GM21717 (cell line): Measurements from ENCODE around the gene SSU72.
"Not testable (repeated sequence)": the region's sequence is repeated elsewhere in the genome, so short reads cannot be mapped to it uniquely, and the experiment has no call there.

Source experiments
- ATAC-seq: cut with Tn5 transposase; IDR thresholded peaks from one replicate; pipeline ENCODE4 v1.9.1; 2021; ENCODE audit warnings: mild to moderate bottlenecking, moderate library complexity; ENCODE audit not compliant: unreplicated experiment

SSU72 gene

GRCh38 chr1:1596493-1597274 lies 22.0 kb upstream of the SSU72 start:
- ATAC-seq = no peak

DNA sequence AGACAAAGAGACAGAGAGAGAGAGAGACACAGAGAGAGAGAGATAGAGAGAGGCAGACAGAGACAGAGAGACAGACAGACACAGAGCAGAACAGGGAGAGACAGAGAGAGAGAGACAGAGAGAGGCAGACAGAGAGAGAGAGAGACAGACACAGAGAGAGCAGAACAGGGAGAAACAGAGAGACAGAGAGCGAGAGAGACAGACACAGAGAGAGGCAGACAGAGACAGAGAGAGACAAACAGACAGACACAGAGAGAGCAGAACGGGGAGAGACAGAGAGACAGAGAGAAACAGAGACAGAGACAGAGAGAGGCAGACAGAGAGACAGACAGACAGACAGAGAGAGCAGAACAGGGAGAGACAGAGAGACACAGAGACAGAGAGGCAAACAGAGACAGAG lies 20.7 kb upstream of the SSU72 start:
- ATAC-seq = not testable (repeated sequence)

DNA sequence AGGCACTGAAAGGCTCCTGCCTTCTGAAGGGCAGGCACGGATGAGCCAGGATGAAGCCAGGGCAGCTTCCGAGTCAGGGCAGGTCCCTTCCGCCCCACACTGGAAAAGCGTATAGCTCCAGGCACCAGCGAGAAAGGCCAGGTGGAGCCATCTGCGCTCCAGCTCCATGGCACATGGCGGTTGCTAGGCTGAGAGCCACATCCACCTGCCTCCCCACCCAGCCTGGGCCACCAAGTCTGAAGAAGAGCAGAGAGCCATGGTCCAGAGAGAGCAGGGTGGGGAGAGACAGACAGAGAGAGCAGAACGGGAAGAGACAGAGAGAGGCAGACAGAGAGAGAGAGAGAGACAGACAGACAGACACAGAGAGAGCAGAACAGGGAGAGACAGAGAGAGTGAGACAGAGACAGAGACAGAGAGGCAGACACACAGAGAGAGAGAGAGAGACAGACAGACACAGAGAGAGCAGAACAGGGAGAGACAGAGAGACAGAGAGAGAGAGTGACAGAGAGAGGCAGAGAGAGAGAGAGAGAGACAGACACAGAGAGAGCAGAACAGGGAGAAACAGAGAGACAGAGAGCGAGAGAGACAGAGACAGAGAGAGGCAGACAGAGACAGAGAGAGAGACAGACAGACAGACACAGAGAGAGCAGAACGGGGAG lies 20.1 kb upstream of the SSU72 start:
- no peak for ATAC-seq

DNA sequence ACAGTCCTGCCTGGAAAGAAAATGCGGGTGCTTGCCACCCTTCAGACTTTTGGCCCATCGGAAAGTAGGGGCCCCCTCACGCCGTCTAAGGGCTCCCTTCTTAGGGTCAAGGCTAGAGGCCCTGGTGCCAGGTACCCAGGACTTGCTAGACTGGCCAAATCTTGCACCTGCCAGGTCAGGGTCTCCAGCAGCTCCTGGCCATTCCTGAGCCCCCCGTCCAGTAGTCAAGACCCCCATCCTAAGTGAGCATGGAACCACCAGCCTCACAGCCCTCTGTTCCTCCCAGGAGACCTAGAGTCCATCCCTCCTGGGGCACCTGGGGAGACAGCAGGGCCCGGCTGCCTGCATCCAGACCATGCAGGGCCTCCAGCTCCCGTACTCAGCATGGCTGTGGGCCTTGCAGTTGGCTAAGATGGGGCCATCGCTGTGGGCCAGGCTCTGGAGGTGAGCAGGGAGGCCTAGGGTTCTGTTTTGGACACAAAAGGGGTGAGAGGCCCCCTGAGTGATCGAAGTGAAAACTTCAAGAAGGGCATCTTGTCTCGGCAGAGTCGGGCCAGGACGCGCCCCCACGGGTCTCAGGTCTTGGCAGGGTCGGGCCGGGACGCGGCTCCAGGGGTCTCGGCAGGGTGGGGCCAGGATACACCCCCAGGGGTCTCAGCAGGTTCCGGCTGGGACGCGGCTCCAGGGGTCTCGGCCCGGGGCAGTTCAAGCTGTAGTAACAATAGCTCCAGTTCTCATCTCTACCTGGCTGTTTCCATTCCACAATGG lies 19.4 kb upstream of the SSU72 start:
- ATAC-seq = no peak

- no peak for ATAC-seq
Observed at GRCh38 chr1:1591452-1591851, 16.8 kb upstream of the SSU72 start.

DNA sequence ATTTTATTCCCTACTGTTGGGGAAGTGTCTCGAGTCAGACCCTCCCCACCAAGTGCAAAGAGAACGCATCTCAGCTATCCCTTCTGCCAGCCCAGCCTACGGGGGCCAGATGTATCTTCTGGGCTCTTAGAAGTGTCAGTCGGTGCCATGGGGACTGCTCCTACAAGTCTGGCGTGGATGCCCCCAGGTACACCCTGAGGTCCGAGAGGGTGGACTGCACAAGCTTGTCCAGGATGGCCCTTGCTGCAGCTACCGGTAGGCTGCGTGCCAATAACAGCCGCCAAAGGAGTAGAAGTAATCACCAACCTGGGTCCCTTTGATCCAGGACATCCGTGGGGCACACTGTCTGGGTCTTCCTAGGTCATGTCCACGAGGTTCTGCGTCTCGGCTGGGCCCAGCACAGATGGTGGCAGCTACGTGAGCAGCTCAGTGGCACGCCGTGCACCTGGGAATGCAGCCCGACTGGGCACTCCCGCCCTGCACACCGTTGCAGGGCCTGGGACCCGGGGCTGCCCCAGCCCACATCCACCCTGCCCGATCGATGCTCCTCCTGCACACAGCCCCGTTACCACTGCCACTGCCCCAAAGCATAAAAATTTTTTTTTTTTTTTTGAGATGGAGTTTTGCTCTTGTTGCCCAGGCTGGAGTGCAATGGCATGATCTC lies 8.8 kb upstream of the SSU72 start:
- ATAC-seq = no peak

- ATAC-seq = no peak
Observed at GRCh38 chr1:1582585-1583346, 8.1 kb upstream of the SSU72 start.

DNA sequence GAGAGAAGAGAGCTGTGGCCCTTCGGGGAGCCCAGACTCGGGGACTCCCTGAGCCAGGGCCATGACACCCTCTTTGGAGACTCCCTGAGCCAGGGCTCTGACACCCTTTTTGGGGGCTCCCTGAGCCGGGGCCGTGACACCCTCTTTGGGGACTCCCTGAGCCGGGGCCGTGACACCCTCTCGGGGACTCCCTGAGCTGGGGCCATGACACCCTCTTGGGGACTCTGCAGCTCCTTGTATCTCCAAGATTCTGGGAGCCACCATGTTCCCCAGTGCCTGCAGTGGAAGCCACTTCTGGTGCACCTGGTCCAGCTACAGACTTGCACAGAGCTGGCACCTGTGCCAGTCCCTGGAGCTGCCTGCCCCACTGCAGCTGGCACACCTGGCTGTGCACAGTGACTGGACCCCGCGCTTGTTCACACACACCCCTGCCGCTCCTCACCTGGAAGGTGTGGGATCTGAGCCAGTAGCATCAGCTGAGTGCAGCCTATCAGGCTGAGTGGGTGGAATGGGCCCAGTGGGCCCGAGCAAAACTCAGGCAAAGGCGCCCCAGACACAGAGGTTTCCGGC lies 3.8 kb upstream of the SSU72 start:
- ATAC-seq = no peak

DNA sequence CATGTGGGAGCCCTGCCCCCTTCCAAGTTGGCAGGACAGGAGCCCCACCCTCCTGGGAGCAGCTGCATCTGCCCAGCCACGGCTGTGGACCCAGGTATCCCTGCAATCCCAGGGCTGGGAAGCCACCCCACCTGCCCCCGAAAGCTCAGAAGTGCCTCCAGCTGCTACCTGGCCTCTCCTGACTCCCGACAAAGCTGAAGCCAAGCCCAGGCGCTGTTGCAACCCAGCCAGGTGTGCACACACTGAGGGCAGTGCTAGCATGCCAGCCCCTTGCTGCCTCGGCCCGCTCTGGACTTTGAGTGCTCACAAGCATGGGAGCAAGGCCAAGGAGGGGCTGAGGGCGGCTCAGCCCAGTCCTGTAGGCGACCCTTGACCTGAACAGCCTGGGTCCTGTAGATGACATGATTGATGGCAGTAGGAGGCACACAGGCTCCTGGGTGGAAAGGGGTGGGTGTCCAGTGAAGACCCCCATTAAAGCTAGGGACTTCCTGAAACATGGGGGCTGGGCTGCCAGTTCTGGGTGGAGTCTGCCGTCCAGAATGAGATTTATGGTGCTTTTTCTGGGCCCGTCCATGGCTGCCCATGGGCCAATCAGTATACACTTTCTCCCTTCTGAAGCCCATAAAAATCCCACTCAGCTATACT lies 2.8 kb upstream of the SSU72 start:
- no peak for ATAC-seq

- peak; percentile 43 for ATAC-seq
Observed at GRCh38 chr1:1573843-1574720, 581 bp downstream of the SSU72 start.

DNA sequence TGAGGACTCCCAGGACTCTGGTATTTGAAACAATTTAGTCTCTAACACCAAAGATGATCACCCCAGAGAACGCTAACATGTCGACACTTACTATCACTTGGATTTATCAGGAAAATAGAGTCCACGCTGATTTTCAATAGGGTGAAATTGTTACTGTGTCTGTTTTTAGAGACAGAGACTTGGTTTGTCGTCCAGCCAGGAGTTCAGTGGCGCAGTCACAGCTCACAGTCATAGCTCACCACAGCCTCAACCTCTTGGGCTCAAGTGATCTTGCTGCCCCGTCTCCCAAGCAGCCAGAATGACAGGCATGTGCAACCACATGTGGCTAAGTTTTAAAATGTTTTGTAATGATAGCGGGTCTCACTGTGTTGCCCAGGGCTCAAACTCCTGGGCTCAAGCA lies 5.3 kb downstream of the SSU72 start:
- no peak for ATAC-seq

- no peak for ATAC-seq
Observed at GRCh38 chr1:1567891-1568291, 6.8 kb downstream of the SSU72 start.

GRCh38 chr1:1567152-1567875 lies 7.3 kb downstream of the SSU72 start:
- ATAC-seq = no peak

- ATAC-seq = no peak
Observed at GRCh38 chr1:1565340-1565739, 9.3 kb downstream of the SSU72 start.

DNA sequence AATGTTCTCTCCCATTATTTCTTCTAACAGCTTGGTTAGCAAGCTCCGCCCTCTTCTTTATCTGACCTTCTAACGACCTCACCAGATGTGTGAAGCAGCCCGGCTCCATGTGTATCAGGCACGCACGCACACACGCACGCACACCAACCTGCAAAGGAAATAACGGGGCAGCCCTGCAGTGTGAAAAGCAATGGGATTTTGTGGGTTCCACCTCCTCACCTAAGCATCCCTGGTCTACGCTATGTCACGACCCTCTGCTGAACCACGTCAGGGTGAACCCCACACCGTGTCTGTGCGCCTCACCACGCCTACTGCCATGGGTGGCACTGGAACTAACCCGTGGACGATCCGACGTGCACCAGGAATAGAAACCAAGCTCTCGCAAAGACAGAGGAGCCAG lies 10.4 kb downstream of the SSU72 start:
- no peak for ATAC-seq

DNA sequence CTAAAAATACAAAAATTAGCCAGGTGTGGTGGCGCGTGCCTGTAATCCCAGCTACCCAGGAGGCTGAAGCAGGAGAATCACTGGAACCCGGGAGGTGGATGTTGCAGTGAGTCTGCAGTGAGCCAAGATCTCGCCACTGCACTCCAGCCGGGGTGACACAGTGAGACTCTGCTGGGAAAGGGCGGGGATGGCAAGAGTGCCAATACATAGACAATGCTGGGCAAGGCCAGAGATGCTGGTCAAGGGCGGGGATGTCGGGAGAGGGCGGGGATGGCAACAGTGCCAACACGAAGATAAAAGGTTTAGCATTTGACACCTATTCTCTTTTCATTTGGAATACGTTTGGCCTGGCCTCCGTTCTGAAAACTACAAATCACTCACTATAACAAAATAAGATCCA lies 11.0 kb downstream of the SSU72 start:
- ATAC-seq = no peak

GRCh38 chr1:1562556-1563195 lies 12.0 kb downstream of the SSU72 start:
- ATAC-seq = no peak
